ENCODE data around the gene BTNL9.

Gene BTNL9

GRCh38 chr5:181024245-181025064, 15.6 kb upstream of the BTNL9 start:
- no peak for TF ChIP-seq CTCF (IDR thresholded peaks at IDR 0.05; ENCODE audit: low read depth, low read length)
- H3K4me3 ChIP-seq (ENCODE audit: low read depth, low read length), result no peak overlapping the region

GRCh38 chr5:181027452-181028031, 12.5 kb upstream of the BTNL9 start:
- no peak overlapping the region for H3K4me3 ChIP-seq (ENCODE audit: low read depth, low read length)
- no peak for TF ChIP-seq CTCF (IDR thresholded peaks at IDR 0.05; ENCODE audit: low read depth, low read length)

GRCh38 chr5:181028032-181028819, 11.8 kb upstream of the BTNL9 start:
- no peak overlapping the region for H3K4me3 ChIP-seq (ENCODE audit: low read depth, low read length)
- TF ChIP-seq CTCF (IDR thresholded peaks at IDR 0.05; ENCODE audit: low read depth, low read length), result no peak

- TF ChIP-seq CTCF (IDR thresholded peaks at IDR 0.05; ENCODE audit: low read depth, low read length), result no peak
Observed at GRCh38 chr5:181031716-181032115, 8.3 kb upstream of the BTNL9 start.

GRCh38 chr5:181035991-181036815, 3.9 kb upstream of the BTNL9 start:
- no peak for TF ChIP-seq CTCF (IDR thresholded peaks at IDR 0.05; ENCODE audit: low read depth, low read length)
- H3K4me3 ChIP-seq (ENCODE audit: low read depth, low read length), result no peak overlapping the region

More at GRCh38 chr5:181031716-181032115, 8.3 kb upstream of the BTNL9 start:
- no peak overlapping the region for H3K4me3 ChIP-seq (ENCODE audit: low read depth, low read length)

GRCh38 chr5:181036816-181037364, 3.2 kb upstream of the BTNL9 start:
- no peak for TF ChIP-seq CTCF (IDR thresholded peaks at IDR 0.05; ENCODE audit: low read depth, low read length)
- no peak overlapping the region for H3K4me3 ChIP-seq (ENCODE audit: low read depth, low read length)
